ENCODE results near the gene HFE. TPM values are rescaled to one million over a fixed set of nuclear protein-coding genes. Genes with fewer than 3 reads are reported as not detected.

HFE gene
- total and polyA plus RNA-seq, 2 of the 13 experiments (the other 11 are each of a cell fraction or from before 2014, with no cell fraction given): 3.7 to 6.3 TPM

DNA sequence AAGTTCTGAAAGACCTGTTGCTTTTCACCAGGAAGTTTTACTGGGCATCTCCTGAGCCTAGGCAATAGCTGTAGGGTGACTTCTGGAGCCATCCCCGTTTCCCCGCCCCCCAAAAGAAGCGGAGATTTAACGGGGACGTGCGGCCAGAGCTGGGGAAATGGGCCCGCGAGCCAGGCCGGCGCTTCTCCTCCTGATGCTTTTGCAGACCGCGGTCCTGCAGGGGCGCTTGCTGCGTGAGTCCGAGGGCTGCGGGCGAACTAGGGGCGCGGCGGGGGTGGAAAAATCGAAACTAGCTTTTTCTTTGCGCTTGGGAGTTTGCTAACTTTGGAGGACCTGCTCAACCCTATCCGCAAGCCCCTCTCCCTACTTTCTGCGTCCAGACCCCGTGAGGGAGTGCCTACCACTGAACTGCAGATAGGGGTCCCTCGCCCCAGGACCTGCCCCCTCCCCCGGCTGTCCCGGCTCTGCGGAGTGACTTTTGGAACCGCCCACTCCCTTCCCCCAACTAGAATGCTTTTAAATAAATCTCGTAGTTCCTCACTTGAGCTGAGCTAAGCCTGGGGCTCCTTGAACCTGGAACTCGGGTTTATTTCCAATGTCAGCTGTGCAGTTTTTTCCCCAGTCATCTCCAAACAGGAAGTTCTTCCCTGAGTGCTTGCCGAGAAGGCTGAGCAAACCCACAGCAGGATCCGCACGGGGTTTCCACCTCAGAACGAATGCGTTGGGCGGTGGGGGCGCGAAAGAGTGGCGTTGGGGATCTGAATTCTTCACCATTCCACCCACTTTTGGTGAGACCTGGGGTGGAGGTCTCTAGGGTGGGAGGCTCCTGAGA is at the start of gene HFE (continued):
- TF ChIP-seq, protein P1, sequence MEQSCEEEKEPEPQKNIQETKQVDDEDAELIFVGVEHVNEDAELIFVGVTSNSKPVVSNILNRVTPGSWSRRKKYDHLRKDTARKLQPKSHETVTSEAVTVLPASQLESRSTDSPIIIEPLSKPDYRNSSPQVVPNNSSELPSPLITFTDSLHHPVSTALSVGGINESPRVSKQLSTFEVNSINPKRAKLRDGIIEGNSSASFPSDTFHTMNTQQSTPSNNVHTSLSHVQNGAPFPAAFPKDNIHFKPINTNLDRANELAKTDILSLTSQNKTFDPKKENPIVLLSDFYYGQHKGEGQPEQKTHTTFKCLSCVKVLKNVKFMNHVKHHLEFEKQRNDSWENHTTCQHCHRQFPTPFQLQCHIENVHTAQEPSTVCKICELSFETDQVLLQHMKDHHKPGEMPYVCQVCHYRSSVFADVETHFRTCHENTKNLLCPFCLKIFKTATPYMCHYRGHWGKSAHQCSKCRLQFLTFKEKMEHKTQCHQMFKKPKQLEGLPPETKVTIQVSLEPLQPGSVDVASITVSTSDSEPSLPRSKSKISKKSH (CRISPR knock-in tag; IDR thresholded peaks at IDR 0.05; ENCODE audit: borderline replicate concordance): 0 out of 2 replicates have a peak, but pooled peaks have one; percentile 48
- TF ChIP-seq, protein P2, sequence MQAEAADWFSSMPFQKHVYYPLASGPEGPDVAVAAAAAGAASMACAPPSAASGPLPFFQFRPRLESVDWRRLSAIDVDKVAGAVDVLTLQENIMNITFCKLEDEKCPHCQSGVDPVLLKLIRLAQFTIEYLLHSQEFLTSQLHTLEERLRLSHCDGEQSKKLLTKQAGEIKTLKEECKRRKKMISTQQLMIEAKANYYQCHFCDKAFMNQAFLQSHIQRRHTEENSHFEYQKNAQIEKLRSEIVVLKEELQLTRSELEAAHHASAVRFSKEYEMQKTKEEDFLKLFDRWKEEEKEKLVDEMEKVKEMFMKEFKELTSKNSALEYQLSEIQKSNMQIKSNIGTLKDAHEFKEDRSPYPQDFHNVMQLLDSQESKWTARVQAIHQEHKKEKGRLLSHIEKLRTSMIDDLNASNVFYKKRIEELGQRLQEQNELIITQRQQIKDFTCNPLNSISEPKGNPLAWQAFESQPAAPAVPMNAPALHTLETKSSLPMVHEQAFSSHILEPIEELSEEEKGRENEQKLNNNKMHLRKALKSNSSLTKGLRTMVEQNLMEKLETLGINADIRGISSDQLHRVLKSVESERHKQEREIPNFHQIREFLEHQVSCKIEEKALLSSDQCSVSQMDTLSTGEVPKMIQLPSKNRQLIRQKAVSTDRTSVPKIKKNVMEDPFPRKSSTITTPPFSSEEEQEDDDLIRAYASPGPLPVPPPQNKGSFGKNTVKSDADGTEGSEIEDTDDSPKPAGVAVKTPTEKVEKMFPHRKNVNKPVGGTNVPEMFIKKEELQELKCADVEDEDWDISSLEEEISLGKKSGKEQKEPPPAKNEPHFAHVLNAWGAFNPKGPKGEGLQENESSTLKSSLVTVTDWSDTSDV (CRISPR knock-in tag; IDR thresholded peaks at IDR 0.05): no peak
- TF ChIP-seq ZZZ3 (CRISPR knock-in tag; IDR thresholded peaks at IDR 0.05; ENCODE audit: borderline replicate concordance): no peak
- no peak for TF ChIP-seq ZNF10 (CRISPR knock-in tag; IDR thresholded peaks at IDR 0.05; ENCODE audit: borderline replicate concordance, low read depth)
- peak; percentile 93 for TF ChIP-seq ZNF605 (CRISPR knock-in tag; IDR thresholded peaks at IDR 0.05)
- TF ChIP-seq ZFYVE20 (CRISPR knock-in tag; IDR thresholded peaks at IDR 0.05; ENCODE audit: borderline replicate concordance, low read depth): no peak
- no peak for TF ChIP-seq FOXA1 (IDR thresholded peaks at IDR 0.05)
- no peak for TF ChIP-seq FOXA1 (CRISPR knock-in tag; IDR thresholded peaks at IDR 0.05)
- no peak for TF ChIP-seq TBL1XR1 (IDR thresholded peaks at IDR 0.05; ENCODE audit: borderline replicate concordance, low read length, partially characterized antibody)
- TF ChIP-seq MTA1 (CRISPR knock-in tag; IDR thresholded peaks at IDR 0.05; ENCODE audit: borderline replicate concordance): peak; percentile 52
- TF ChIP-seq ZNF354B (CRISPR knock-in tag; IDR thresholded peaks at IDR 0.05): no peak
- TF ChIP-seq, protein P3, sequence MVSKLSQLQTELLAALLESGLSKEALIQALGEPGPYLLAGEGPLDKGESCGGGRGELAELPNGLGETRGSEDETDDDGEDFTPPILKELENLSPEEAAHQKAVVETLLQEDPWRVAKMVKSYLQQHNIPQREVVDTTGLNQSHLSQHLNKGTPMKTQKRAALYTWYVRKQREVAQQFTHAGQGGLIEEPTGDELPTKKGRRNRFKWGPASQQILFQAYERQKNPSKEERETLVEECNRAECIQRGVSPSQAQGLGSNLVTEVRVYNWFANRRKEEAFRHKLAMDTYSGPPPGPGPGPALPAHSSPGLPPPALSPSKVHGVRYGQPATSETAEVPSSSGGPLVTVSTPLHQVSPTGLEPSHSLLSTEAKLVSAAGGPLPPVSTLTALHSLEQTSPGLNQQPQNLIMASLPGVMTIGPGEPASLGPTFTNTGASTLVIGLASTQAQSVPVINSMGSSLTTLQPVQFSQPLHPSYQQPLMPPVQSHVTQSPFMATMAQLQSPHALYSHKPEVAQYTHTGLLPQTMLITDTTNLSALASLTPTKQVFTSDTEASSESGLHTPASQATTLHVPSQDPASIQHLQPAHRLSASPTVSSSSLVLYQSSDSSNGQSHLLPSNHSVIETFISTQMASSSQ (IDR thresholded peaks at IDR 0.05; ENCODE audit: low read depth): no peak
- TF ChIP-seq, protein P3 (CRISPR knock-in tag; IDR thresholded peaks at IDR 0.05; ENCODE audit: borderline replicate concordance): 0 out of 2 replicates have a peak, but pooled peaks have one; percentile 15
- no peak for TF ChIP-seq ZNF883 (CRISPR knock-in tag; IDR thresholded peaks at IDR 0.05; ENCODE audit: not compliant biosample characterization)
